NCI-H345 treated with DMSO at 0.1 percent for 48 hours (cell line): ENCODE measurements around the gene SLC7A10.
A peak's percentile ranks its signal among the peaks of the same experiment; 100 is the strongest.

Experiments used
- DNase-seq: peaks from one replicate; lab custom pipeline; 2025; ENCODE audit not compliant: unreplicated experiment; lab: John Stamatoyannopoulos, UW

The SLC7A10 gene

DNA sequence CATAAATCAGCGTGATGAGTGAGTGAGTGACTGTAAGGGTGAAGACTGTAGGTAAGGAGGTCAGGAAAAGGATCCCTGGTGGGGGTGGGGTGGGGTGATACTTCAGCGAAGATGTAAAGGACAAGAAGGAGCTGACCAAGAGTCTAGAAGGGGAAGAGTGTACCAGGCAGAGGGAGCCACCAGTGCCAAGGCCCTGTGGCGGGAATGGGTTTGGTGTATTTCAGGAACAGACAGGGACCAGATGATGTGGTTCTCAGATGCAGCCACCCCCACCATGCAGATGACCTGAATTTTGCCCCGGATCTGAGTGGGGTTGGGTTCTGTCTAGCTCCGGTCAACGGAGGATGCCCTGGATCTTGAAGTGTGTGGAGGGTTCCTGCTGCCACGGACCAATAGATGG lies 30.1 kb upstream of the SLC7A10 start:
- no peak for DNase-seq

DNA sequence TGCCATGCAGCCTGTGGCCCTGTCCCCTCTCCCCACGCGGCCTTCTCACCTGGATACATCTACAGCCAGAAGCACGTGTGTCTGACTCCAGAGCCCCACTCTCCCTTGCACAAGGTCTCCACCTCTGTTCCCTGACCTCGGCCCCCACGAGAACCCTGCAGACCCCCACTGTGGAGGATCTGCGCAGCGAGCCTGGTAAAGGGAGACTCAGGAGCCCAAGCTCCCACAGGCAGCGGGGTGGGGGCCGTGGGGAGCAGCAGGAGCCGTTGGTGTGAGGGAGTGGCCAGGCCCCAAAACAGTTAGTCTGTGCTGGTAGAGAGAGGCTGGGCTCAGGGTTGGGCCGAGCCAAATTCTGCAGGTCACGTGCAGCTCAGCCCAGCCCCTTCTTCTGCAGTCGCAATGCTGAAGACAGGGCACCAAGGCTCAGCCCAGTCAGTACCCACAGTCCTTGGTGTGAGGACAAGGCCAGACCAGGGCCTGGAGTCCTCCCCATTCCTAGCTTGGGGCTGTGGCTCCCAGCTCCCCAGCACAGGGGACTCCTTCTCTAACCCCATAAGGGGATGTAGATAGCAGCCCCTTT lies 28.7 kb upstream of the SLC7A10 start:
- no peak for DNase-seq

DNA sequence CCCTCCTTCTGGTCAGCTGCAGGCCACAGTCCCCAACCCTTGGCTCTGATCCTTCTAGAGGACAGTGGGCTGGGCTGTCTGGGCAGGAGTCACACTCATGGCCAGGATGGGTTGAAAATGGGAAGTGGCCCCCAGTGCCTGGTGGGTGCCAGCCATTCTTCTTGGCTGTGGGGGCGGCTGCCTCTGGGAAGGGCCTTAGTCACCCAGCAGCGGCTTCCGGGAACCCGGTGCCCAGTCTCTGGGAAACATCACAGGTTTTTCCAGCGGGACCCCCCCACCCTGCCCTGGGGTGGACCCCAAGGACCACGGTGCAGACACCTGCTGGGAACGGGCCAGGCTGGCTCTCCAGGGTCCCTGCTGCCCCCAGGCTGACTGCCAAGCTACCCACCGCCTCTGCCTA lies 27.3 kb upstream of the SLC7A10 start:
- no peak for DNase-seq

DNA sequence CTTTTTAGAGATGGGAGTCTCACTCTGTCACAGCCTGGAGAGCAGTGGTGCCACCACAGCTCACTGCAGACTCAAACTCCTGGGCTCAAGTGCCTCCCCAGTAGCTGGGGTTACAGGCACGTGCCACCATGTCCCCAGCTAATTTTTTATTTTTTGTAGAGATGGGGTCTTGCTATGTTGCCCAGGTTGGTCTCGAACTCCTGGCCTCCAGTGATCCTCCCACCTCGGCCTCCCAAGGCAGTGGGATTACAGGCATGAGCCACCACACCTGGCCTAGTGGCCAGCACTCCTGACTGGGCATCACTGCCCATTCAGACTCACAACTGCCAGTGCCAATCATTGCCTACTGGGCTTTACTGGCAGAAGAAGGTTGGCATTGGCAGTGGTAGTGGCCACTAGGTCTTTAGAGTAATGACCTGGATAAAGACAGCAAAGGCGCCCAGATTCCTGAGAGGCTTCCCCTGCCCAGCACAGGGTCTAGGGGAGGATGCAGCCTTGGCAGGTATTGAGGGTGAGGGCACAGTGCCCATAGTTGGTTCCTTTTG lies 26.8 kb upstream of the SLC7A10 start:
- DNase-seq = no peak

DNA sequence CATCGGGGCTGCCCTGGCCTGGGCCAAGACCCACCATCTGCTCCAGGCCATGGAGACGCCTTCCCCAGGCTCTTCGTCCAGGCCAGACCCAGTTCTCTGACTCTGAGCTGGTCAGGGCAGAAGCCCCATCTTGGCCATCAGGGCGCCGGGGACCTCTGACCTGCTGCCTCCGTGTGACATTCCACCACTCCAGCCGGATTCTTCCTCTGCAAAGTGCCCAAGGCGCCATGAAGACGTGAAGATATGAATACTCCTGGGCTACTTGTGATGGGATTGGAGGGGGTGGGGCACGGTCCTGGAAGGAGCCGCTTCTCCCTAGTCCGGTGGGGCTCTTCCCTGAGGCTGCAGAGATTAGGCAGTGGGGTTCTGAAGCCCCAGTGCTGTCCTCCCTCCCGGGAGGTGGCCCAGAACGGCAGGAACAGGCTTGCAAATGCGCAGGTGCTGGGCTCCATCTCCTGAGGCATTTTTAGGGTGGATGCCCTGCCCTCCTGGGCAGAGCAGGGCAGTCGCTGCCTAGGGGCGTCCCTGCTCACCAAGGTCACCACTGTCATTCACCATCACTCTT lies 26.0 kb upstream of the SLC7A10 start:
- no peak for DNase-seq

DNA sequence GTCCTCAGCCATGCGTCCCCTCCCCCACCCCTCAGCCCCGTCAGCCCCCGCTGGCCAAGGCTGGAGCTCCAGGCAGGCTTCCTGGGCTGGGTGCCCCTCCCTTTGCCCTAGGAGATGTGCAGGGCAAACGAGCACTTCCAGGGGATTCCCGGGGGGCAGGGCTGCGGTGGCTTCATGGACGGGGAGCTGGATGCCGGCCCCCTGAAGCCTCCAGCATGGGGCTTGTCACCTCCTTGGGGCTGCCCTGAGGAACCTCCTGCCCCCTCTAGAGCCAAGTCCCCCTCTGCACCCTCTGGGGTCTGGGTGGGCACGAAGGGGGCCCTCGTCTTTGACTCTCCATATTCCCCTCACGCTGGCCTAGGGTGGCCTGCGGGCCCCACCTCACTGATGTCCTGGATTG lies 25.4 kb upstream of the SLC7A10 start:
- no peak for DNase-seq

DNA sequence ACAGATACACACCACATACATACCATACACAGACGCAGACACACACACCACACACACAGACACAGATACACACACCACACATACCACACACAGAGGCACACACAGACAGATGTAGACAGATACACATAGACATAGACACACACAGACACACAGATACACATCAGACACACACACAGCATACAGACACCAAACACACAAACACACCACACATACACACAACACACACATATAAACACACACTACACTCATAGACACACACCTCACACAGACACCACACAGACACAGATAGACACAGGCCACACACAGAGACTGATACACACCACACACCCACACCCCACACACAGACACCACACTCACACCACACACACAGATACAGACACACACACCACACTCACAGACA lies 24.9 kb upstream of the SLC7A10 start:
- no peak for DNase-seq

DNA sequence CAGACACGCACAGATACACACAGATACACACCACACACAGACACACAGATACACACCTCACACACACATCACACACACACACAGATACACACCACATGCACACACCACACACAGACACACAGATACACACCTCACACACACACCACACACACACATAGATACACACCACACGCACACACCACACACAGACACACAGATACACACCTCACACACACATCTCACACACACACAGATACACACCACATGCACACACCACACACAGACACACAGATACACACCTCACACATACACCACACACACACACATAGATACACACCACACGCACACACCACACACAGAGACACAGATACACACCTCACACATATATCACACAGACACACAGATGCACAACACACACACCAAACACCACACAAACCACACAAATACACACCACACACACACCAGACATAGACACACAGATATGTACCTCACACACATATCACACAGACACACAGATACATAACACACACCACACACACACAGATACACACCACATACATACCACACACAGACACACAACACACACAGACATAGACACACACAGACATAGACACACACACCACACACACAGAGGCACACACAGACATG lies 24.2 kb upstream of the SLC7A10 start:
- no peak for DNase-seq

DNA sequence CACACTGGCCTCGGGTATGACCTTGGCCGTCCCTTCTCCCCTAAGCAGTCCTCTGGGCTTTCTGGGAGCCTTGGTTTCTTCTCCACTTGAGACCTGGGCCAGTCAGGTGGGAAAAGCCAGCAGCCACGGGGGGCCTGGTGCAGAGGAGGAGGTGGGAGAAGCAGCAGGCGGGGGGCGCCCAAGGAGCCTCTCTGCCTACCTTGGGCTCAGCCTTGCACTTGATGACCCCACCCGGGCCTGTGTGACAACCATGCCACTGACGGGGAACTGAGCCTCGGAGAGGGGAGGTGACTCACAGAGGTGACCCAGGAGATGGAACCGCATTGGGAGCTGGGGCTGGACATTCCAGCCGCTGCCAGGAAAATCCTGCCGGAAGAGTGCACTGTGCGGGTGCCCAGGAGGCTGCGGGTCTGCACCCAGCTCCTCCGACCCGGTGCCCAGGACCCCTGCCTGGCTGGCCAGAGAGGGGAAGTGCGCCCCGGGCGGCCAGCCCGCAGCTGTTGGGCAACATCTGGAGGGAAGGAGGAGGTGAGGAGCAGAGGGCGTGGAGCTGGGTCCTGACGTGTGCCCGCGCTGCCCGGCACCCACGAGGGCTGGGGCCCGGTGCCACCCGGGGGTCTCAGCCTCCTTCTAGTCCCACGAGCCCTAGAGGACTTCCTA lies 23.4 kb upstream of the SLC7A10 start:
- no peak for DNase-seq

DNA sequence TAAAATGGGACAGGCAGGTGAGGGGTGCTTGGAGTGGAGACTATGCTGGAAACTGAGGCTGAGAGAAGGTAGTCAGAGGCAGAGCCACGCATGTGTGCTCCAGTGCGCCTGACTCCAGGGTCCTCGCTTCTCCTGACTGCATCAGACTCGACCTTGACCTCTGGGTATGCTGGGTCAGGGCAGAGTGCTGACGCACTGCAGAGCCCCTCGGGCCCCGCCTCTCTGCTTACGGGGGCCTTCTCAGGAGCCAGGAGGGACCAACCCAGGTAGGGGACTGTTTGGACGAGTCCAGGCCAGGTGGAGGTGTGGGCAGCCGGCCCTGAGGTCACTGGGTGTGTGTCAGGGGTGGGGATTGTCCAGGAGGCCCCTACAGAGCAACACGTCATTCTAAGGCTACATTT lies 22.9 kb upstream of the SLC7A10 start:
- DNase-seq = no peak

DNA sequence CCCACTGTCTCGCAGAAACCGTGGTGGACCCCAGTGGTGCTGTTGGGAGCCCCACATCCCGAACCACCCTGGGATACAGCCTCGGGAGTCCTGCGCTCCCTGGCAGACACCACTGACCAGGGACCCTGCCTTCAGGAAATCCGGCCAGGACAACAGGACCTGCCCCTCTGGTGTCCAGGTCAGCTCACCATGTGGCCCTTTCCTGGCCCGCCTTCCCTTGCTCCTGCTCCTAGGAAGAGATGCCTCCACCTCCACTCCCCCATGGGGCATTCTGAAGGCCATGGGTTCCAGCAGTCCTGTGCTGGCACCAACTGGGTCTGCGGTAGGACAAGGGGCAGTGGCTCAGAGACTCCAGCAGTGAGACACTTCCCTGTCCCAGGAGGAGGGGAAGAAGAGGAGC lies 22.5 kb upstream of the SLC7A10 start:
- DNase-seq = no peak

DNA sequence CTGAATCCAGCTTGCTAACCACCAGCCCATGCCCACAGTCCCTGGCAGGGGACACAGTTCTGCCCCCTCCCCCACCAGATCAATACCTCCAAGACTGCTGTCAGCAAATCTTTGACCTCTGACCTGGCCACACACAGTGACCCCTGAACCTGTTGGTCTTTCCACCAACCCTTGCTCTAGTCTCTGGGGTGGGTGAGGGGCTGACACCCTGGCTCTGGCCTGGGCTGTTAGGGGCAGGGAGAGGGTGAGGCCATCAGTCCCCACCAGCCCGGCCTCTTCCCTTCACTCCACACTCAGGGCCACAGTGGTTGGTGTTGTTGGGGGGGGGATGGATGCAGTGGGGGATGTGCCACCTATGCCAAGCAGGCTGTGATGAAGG lies 21.8 kb upstream of the SLC7A10 start:
- DNase-seq = no peak

DNA sequence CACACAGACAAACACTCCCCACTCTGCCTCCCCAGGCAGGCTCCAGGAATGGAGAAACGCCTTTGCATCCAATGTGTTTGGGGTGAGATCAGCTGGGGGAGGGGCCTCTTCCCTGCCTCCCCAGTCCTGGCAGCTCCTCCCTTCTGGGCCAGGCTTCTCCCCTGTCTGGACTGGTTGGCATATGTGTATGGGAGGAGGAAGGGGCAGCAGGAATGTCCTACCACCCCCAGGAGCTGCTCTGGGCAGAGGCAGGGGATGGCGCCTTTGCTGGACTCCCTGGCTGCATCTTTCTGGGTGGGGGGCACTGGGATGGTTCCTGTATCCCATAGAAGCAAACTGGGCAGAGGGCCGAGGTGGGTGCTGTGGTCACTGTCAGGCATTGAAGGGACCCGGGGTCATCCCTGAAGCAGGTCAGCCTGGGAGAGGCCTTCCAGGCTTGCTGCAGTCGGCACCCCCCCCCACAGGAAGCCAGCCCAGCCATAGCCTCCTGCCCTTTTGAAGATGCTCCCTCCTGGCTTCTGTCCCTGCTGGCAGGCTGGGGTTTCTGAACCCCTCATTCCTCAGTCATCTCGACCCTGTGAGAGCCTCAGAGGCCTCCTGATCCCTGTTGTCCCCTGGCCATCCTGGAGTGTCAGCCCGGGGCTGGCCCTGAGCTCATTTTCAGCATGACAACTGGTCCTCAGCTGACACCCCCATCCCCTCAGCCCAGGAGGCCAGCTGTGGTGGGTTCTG lies 21.2 kb upstream of the SLC7A10 start:
- DNase-seq = no peak

DNA sequence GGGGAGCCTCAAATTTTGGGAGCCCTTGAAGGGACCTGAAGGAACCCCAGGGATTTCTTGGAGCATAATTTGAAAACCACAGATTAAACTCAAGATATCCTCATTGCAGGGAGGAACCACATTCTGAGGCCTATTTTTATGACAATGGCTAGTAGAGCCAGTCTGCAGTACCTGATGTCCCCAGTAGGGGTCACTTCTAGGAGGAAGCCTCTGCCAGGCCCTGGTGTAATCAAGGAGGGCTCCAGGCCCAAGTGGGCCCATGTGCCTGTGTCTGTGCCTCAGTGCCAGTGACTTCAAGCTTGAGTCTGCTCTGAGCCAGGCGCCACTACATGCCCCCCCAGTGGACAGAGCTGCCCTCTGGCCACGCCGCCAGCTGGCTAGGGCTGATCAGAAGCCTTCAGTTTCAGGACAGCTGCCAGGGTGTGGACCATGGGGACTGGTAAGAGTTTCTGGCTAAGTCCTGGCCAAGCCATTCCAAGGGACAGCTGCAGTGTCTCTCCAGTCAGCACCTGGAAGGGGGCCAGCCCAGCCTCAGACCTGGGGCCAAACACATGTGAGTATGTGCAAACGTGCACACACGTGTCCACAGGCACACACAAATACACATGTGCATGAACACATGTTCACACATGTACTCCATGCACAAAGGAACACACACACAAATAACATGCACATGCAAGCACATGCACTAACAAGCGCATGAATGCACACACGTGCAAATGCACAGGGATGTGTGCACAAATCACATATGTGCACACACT lies 20.5 kb upstream of the SLC7A10 start:
- no peak for DNase-seq

DNA sequence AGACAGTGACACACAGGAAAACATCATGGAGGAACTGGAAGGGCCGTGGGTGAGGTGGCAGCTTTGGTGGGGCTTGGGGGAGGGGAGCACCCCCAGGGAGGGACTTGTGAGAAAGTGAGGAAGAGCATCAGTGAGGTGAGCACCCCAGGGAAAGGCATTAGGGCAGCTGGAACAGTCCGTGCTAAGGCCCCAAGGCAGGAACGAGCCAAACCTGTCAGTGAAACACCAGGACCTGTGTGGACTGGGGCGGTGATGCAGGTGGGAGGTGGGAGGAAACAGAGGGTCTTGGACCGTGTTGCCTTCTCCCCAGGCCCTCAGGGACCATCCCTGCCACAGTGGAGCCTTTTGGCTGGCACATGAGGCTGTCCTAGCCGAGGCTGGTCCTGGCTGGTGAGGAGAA lies 17.3 kb upstream of the SLC7A10 start:
- DNase-seq = no peak

DNA sequence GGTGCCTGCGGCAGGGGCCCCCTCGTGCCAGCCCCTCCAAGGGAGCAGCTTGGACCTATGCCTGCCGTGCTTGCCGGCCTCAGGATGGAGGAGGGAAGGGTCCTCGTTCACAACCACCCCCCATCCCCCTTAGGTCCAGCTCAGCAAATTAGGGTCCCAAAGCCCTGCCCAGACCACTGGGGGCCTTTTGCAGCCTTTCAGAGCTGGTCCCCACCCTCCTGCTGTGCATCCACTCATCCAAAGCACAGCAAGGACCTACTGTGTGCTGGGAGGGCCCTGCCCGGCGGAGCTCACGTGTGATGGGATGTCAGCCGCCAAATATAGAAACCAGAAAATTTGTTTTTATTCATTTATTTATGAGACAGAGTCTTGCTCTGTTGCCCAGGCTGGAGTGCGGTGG lies 16.5 kb upstream of the SLC7A10 start:
- DNase-seq = no peak

DNA sequence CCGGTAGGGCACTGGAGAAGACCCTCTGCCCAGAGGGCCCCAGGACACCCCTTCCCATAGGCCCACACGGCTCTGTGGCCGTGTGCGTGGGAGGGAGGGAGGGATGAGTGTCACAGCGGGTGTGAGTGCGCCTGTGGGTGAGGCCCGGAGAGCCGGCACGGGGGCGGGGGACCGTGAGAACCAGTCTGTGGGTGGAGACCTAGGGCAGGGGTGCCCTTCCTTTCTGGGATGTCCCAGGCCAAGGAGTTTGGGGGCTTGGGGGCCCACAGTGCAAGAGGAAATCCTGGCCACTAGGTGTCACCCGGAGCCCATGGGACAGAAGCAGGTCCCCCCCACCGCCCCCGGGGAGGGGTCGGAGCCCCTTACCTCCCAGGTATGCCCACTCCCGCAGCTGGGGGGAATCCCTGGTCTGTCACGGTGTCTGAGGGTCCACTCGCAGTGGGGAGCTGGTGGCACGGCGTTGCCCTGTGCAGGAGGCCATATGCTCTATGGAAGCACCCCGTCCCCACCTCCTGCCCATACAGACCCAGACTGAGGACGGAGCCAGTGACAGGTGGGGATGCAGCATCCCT lies 16.0 kb upstream of the SLC7A10 start:
- no peak for DNase-seq

DNA sequence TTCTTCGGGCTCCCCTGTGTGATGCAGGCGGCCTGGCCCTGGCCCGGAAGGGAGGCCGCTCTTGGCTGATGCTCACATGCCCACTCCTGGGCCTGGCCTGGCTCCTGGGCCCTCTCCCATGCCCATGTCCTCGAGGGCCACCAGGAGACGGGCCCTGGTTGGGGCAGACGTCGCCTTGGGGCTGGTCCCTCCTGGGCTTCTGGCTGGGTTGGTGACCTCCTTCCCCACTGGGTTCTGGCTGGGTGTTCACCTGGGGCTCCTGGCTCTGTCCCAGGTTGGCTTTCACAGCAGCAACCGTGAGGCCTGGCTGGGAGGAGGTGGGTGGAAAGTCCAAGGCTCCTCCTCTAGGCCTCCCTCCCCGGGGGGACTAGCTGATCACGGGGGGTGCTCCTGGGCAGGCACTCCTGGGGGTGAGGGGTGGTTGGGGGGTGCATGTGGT lies 15.5 kb upstream of the SLC7A10 start:
- DNase-seq = no peak

DNA sequence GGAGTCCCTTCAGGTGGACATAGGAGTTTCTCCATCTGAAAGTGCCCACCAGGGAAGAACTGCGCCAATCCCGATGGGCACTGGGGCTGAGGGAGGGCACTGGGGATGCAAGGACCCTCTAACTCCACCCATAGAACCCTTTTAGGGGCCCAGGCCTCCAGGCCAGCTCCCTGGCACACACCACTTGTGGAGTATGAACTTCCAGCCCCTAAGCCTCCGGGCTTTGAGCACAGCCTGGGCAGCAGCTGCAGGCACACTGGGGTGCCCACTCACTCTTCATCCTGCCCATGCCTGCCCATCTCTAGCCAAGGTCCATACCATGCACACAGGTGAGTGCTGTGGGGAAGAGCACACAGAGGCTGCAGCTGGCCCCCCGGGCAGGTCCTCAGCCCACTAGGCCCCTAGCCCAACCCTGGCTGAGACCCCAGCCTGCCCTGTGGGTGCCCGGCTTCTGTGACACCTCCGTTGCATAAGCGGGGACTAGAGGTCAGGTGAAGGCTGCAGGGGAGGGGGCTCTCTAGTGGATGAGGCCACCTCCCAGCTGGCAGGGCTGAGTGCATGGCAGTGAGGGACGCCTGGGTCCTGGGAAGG lies 14.6 kb upstream of the SLC7A10 start:
- peak; percentile 32 for DNase-seq
